WTC11 (cell line): ENCODE data around the gene PLA2G4F. TPM values are rescaled to one million over a fixed set of nuclear protein-coding genes. Genes with fewer than 3 reads are reported as not detected.

ENCODE experiments used
- ATAC-seq: fragments of 200-7000 bp; cut with Tn5 transposase; 2 replicates; pipeline ENCODE4 v1.10.0; 2021; ENCODE audit warnings: mild to moderate bottlenecking, moderate library complexity
- CTCF ChIA-PET: fragments of 300-600 bp; sonication (Branson Sonifier 250); formaldehyde crosslinking; loops from one replicate; lab custom pipeline; 2021; ENCODE audit warnings: antibody characterized with exemption; lab: Charles Lee
- POLR2A ChIA-PET: fragments of 350-600 bp; sonication (Branson Sonifier 250); formaldehyde crosslinking; loops from one replicate; lab custom pipeline; 2021; ENCODE audit warnings: antibody characterized with exemption; lab: Charles Lee
- DNase-seq: peaks from one replicate; pipeline ENCODE4 v3.0.0; 2021; ENCODE audit warnings: low spot score
- H3K27ac Mint-ChIP-seq: 2 replicates; pipeline ENCODE4 v1.8.0; 2021; ENCODE audit warnings: mixed read lengths
- H3K27me3 Mint-ChIP-seq: 2 replicates; pipeline ENCODE4 v1.8.0; 2021; ENCODE audit warnings: low read depth, mild to moderate bottlenecking, moderate library complexity, mixed read lengths
- H3K36me3 Mint-ChIP-seq: 2 replicates; pipeline ENCODE4 v1.8.0; 2021; ENCODE audit warnings: mixed read lengths
- H3K4me1 Mint-ChIP-seq: 2 replicates; pipeline ENCODE4 v1.8.0; 2022; ENCODE audit warnings: mixed read lengths
- H3K4me3 Mint-ChIP-seq: 2 replicates; pipeline ENCODE4 v1.8.0; 2021; ENCODE audit warnings: mild to moderate bottlenecking, moderate library complexity, mixed read lengths
- H3K9me3 Mint-ChIP-seq: 2 replicates; pipeline ENCODE4 v1.8.0; 2021; ENCODE audit warnings: mixed read lengths
- EMX1 ChIP-seq: fragments of 250-450 bp; sonication (Bioruptor Pico); IDR thresholded peaks from 2 replicates; pipeline ENCODE4 v1.8.0; 2021; ENCODE audit warnings: mild to moderate bottlenecking
- ETV6 ChIP-seq: sonication (generic); formaldehyde crosslinking; IDR thresholded peaks from 2 replicates; pipeline ENCODE4 v1.8.1; 2022; ENCODE audit warnings: mild to moderate bottlenecking, missing genetic modification reagents
- GRHL2 ChIP-seq: fragments of 250-450 bp; sonication (Bioruptor Pico); IDR thresholded peaks from 2 replicates; pipeline ENCODE4 v1.8.0; 2022; ENCODE audit warnings: mild to moderate bottlenecking, moderate library complexity; ENCODE audit not compliant: insufficient replicate concordance, severe bottlenecking
- GTF2I ChIP-seq: fragments of 250-450 bp; sonication (Bioruptor Pico); conservative IDR thresholded peaks from 2 replicates; pipeline ENCODE4 v1.4.0; 2021; ENCODE audit warnings: mild to moderate bottlenecking
- KAT7 ChIP-seq: sonication (generic); formaldehyde crosslinking; IDR thresholded peaks from 2 replicates; pipeline ENCODE4 v1.8.1; 2023; ENCODE audit warnings: missing genetic modification reagents, mild to moderate bottlenecking, borderline replicate concordance
- NFE2L1 ChIP-seq: sonication (generic); formaldehyde crosslinking; IDR thresholded peaks from 2 replicates; pipeline ENCODE4 v1.8.1; 2023; ENCODE audit warnings: missing genetic modification reagents
- NR1H2 ChIP-seq: sonication (generic); formaldehyde crosslinking; IDR thresholded peaks from 2 replicates; pipeline ENCODE4 v1.9.0; 2021; ENCODE audit warnings: mild to moderate bottlenecking, moderate library complexity, missing genetic modification reagents
- NR3C1 ChIP-seq: sonication (generic); formaldehyde crosslinking; conservative IDR thresholded peaks from 2 replicates; pipeline ENCODE4 v1.8.1; 2023; ENCODE audit warnings: low read depth, mild to moderate bottlenecking, missing genetic modification reagents
- RELA ChIP-seq: sonication (generic); formaldehyde crosslinking; IDR thresholded peaks from 2 replicates; pipeline ENCODE4 v1.8.1; 2022; ENCODE audit warnings: missing genetic modification reagents, mild to moderate bottlenecking, borderline replicate concordance
- RORB ChIP-seq: fragments of 250-450 bp; sonication (Bioruptor Pico); IDR thresholded peaks from 2 replicates; pipeline ENCODE4 v1.9.0; 2021; ENCODE audit warnings: mild to moderate bottlenecking
- TCF7 ChIP-seq: sonication (generic); formaldehyde crosslinking; IDR thresholded peaks from 2 replicates; pipeline ENCODE4 v1.8.0; 2022; ENCODE audit warnings: mild to moderate bottlenecking, low read depth, missing genetic modification reagents, moderate library complexity
- ZBTB21 ChIP-seq: sonication (generic); formaldehyde crosslinking; IDR thresholded peaks from 2 replicates; pipeline ENCODE4 v1.8.1; 2023; ENCODE audit warnings: mild to moderate bottlenecking, missing genetic modification reagents, borderline replicate concordance
- ZNF263 ChIP-seq: sonication (generic); formaldehyde crosslinking; IDR thresholded peaks from 2 replicates; pipeline ENCODE4 v1.8.1; 2022; ENCODE audit warnings: low read depth, mild to moderate bottlenecking, moderate library complexity, missing genetic modification reagents
- ZNF423 ChIP-seq: fragments of 250-450 bp; sonication (Bioruptor Pico); IDR thresholded peaks from 2 replicates; pipeline ENCODE4 v2.1.2; 2022; ENCODE audit warnings: mild to moderate bottlenecking, moderate library complexity
- ZNF425 ChIP-seq: fragments of 250-450 bp; sonication (Bioruptor Pico); conservative IDR thresholded peaks from 2 replicates; pipeline ENCODE4 v1.9.0; 2021; ENCODE audit warnings: mild to moderate bottlenecking
- ZNF512 ChIP-seq: sonication (generic); formaldehyde crosslinking; IDR thresholded peaks from 2 replicates; pipeline ENCODE4 v1.8.1; 2022; ENCODE audit warnings: missing genetic modification reagents, borderline replicate concordance
- total RNA-seq: library from RNA; stranded (reverse); gene quantifications from 3 replicates; pipeline ENCODE4 v1.2.3, GENCODE V29; 2021
- TF ChIP-seq, protein P1 (sequence below): sonication (generic); formaldehyde crosslinking; IDR thresholded peaks from 2 replicates; pipeline ENCODE4 v1.8.0; 2022; ENCODE audit warnings: mild to moderate bottlenecking, missing genetic modification reagents
- TF ChIP-seq, protein P2 (sequence below): fragments of 200-600 bp; IDR thresholded peaks from 2 replicates; pipeline ENCODE4 v1.8.0; 2022; ENCODE audit warnings: antibody characterized with exemption

PLA2G4F gene
- total RNA-seq, 1 experiment from 2014 or later, result 0.11 TPM

GRCh38 chr15:42143356-42143755 lies 13.1 kb downstream of the PLA2G4F start (continued):
- TF ChIP-seq, protein P1, sequence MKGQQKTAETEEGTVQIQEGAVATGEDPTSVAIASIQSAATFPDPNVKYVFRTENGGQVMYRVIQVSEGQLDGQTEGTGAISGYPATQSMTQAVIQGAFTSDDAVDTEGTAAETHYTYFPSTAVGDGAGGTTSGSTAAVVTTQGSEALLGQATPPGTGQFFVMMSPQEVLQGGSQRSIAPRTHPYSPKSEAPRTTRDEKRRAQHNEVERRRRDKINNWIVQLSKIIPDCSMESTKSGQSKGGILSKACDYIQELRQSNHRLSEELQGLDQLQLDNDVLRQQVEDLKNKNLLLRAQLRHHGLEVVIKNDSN, result no peak
- no peak for TF ChIP-seq RELA (CRISPR knock-in tag)
- TF ChIP-seq ETV6 (CRISPR knock-in tag), result no peak
- TF ChIP-seq, protein P2, sequence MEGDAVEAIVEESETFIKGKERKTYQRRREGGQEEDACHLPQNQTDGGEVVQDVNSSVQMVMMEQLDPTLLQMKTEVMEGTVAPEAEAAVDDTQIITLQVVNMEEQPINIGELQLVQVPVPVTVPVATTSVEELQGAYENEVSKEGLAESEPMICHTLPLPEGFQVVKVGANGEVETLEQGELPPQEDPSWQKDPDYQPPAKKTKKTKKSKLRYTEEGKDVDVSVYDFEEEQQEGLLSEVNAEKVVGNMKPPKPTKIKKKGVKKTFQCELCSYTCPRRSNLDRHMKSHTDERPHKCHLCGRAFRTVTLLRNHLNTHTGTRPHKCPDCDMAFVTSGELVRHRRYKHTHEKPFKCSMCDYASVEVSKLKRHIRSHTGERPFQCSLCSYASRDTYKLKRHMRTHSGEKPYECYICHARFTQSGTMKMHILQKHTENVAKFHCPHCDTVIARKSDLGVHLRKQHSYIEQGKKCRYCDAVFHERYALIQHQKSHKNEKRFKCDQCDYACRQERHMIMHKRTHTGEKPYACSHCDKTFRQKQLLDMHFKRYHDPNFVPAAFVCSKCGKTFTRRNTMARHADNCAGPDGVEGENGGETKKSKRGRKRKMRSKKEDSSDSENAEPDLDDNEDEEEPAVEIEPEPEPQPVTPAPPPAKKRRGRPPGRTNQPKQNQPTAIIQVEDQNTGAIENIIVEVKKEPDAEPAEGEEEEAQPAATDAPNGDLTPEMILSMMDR, result no peak
- TF ChIP-seq GTF2I (CRISPR knock-in tag), result no peak
- TF ChIP-seq GRHL2 (CRISPR knock-in tag), result no peak
- no peak for TF ChIP-seq NR1H2 (CRISPR knock-in tag)

DNA sequence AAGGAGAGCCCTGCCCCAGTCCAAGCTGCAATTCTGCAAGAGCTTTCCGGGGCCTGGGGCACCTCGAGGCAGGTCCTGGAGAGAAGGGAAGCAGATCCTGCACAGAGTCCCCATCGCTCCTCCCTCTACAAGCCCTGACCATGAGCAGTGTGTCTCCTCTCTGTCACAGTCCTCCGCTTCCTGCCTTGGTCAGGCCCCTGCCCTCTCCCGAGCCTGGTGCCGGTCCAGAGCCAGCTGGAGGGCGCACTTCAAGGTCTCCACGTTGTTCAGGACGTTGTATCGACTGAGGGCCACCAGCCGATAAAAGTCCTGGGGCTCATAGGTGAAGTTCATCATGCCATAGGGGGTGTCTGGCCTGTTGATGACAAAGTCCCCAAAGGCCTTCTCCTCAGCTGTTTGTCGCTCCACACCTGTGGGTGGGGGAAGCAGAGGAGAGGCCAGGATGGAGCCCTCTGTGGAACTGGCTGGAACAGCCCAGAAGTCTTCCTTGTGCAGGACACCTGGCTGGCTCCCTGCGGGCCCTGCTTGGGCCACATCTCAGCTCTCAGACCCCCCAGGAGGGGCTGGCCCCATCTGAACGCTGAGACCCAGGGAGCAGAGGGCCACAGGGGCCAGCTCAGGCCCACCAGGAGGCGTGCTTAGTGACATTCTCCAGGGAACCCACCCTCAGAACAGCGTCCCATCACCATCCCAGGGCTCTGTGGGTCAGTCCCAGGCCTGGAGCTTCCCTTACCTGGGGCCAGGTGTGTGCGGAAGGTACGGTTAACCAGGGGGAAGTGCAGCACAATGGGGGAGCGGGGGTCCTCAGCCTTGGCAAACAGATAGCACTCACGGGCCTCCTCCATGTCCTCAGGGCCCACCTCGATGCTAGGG lies 14.4 kb downstream of the PLA2G4F start:
- peak; percentile 9 for DNase-seq
- Mint-ChIP-seq H3K4me3 (no peak overlapping the region), H3K27ac (no peak overlapping the region), H3K36me3 (no peaks in the 10 kb centered on the region; the same call in 1 of the 2 replicates), H3K9me3 (peaks cover 15% of the 10 kb centered on the region), H3K27me3 (no peaks in the 10 kb centered on the region), H3K4me1 (no peaks in the 10 kb centered on the region)
- TF ChIP-seq NR3C1 (CRISPR knock-in tag) (no peak), ZNF423 (CRISPR knock-in tag) (no peak), ZNF425 (no peak), ZNF512 (no peak), NFE2L1 (CRISPR knock-in tag) (no peak), EMX1 (CRISPR knock-in tag) (no peak)
- ChIA-PET POLR2A (no interaction called here), CTCF (interaction anchor here (0.6 to 1.3 kb wide), 5 partner anchors 8 to 243 kb away, joined by 3 to 7 read pairs (median 5); no protein-coding TSS in a partner anchor)
- ATAC-seq, result no peak

DNA sequence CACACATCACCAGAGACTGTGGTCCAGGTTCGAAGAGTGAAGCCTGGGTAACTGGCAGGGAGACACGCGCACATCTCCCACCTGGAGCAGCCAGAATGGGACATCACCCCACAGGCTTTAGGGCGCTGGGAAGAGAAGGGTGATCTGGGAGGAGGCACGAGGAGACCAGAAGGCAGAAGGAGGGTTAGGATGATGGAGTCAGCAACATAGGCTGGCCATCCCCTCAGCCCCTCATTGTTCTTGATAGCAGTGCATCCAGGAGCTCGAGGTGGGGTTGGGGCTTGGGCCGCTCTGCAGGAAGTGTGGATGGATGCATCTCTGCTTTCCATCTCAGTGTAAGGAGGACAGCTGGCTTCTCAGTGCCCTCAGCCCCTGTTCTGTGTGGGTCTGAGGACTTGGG lies 15.2 kb downstream of the PLA2G4F start:
- CTCF ChIA-PET, result interaction anchor here (0.6 kb wide), 1 partner anchor 72 kb away, joined by 3 read pairs; no protein-coding TSS in a partner anchor
- ATAC-seq (no peak), DNase-seq (no peak)
- Mint-ChIP-seq H3K4me1 (no peaks in the 10 kb centered on the region), H3K9me3 (peaks cover 15% of the 10 kb centered on the region), H3K27me3 (no peaks in the 10 kb centered on the region), H3K36me3 (no peaks in the 10 kb centered on the region; the same call in 1 of the 2 replicates), H3K4me3 (no peak overlapping the region; the same call in 1 of the 2 replicates), H3K27ac (no peak overlapping the region)
- TF ChIP-seq ZNF263 (CRISPR knock-in tag) (no peak), RORB (no peak), KAT7 (CRISPR knock-in tag) (no peak), TCF7 (no peak), ZBTB21 (no peak)
- POLR2A ChIA-PET, result no interaction called here
